ENCODE data around the gene GBE1. TPM values are rescaled to one million over a fixed set of nuclear protein-coding genes. Genes with fewer than 3 reads are reported as not detected.

Gene GBE1
- polyA plus RNA-seq, 1 donor (not counting 4 experiments of a cell fraction or from before 2014, with no cell fraction given) = 30.2 TPM

DNA sequence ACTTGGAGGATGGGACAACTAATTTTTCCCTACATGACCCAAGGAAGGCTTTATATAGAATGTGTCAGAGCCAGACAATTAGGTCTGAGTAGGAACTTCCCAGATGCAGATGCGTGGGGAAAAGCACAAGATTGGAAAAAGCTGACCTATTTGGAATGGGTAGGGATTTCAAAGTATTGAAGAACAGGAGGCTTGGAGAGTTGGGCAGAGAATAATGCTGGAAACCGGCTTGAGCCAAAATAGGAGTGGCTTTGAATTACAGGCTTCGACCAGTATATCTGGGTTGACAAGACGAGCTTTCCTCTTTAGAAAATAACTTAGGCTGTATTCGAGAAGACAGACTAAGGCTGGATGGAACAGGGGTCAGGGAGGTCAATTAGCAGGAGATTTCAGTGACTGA is 181.1 kb downstream of the GBE1 start:
- Histone ChIP-seq H3K36me3 (ENCODE audit: control insufficient read depth in 2 of 2, extremely low read depth in 1 of 2, insufficient read depth in 2 of 2, low read length in 2 of 2) (peaks cover 0 to 1% of the 10 kb centered on the region in 2 experiments), H3K4me3 (ENCODE audit: control insufficient read depth in 2 of 3, extremely low read depth in 1 of 3, insufficient read depth in 2 of 3, low read depth in 1 of 3, low read length in 3 of 3) (no peak overlapping the region), H3K4me1 (ENCODE audit: control insufficient read depth, extremely low read depth, insufficient read depth, low read length) (no peaks in the 10 kb centered on the region), H2AFZ (ENCODE audit: control insufficient read depth, low read length) (no peak overlapping the region), H3K9me3 (ENCODE audit: control insufficient read depth, low read depth, low read length) (no peaks in the 10 kb centered on the region), H3K27me3 (ENCODE audit: control insufficient read depth, extremely low read depth, insufficient read depth, low read length) (no peaks in the 10 kb centered on the region), H3K9me1 (ENCODE audit: control insufficient read depth, extremely low read depth, insufficient read depth, low read length) (no peaks in the 10 kb centered on the region), H3K9ac (ENCODE audit: control insufficient read depth, extremely low read depth, insufficient read depth, low read length) (no peak overlapping the region), H4K20me1 (ENCODE audit: control insufficient read depth, extremely low read depth, insufficient read depth, low read length) (no peaks in the 10 kb centered on the region), H3K79me2 (ENCODE audit: control insufficient read depth, insufficient read depth, low read length) (no peaks in the 10 kb centered on the region), H3K4me2 (ENCODE audit: control insufficient read depth, extremely low read depth, insufficient read depth, low read depth, low read length) (no peak overlapping the region), H3K27ac (ENCODE audit: control insufficient read depth, insufficient read depth, low read length) (no peak overlapping the region)
- FAIRE-seq (no peak), DNase-seq (ENCODE audit: low read depth, low spot score) (no peak)
- TF ChIP-seq, protein P1, sequence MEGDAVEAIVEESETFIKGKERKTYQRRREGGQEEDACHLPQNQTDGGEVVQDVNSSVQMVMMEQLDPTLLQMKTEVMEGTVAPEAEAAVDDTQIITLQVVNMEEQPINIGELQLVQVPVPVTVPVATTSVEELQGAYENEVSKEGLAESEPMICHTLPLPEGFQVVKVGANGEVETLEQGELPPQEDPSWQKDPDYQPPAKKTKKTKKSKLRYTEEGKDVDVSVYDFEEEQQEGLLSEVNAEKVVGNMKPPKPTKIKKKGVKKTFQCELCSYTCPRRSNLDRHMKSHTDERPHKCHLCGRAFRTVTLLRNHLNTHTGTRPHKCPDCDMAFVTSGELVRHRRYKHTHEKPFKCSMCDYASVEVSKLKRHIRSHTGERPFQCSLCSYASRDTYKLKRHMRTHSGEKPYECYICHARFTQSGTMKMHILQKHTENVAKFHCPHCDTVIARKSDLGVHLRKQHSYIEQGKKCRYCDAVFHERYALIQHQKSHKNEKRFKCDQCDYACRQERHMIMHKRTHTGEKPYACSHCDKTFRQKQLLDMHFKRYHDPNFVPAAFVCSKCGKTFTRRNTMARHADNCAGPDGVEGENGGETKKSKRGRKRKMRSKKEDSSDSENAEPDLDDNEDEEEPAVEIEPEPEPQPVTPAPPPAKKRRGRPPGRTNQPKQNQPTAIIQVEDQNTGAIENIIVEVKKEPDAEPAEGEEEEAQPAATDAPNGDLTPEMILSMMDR (optimal IDR thresholded peaks at IDR 0.05 in 1 of 3, IDR thresholded peaks at IDR 0.05 in 1 of 3, conservative IDR thresholded peaks at IDR 0.05 in 1 of 3; ENCODE audit: extremely low read depth in 1 of 3, insufficient read depth in 2 of 3, low read length in 3 of 3) = no peak
- no peak for TF ChIP-seq EZH2 (IDR thresholded peaks at IDR 0.05; ENCODE audit: low read length)
- dilution Hi-C loops (cut with MboI; ENCODE audit: extremely low pct_ligation_motif_present, low sequenced_read_pairs) = no loop called here

DNA sequence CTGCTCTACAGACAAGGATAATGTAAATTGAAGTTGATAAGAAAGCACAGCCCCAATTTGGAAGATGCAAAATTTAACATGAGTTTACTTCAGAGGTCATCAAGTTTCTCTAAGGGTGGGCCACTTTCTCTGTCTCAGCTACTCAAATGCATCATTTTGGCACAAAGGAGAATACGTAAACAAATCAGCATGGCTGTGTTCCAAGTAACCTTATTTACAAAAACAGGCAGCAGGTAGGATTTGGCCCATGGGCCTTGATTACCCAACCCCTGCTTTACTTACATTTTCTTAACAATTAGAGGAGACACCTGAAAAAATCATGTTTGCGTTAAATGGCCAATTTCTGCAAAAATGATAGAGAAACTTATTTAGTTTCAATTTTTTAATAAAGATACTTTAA is 181.7 kb downstream of the GBE1 start:
- Histone ChIP-seq H3K4me2 (ENCODE audit: control insufficient read depth, extremely low read depth, insufficient read depth, low read depth, low read length) (no peak overlapping the region), H3K4me3 (ENCODE audit: control insufficient read depth in 2 of 3, extremely low read depth in 1 of 3, insufficient read depth in 2 of 3, low read depth in 1 of 3, low read length in 3 of 3) (no peak overlapping the region), H3K9me3 (ENCODE audit: control insufficient read depth, low read depth, low read length) (no peaks in the 10 kb centered on the region), H3K27ac (ENCODE audit: control insufficient read depth, insufficient read depth, low read length) (no peak overlapping the region), H3K9ac (ENCODE audit: control insufficient read depth, extremely low read depth, insufficient read depth, low read length) (no peak overlapping the region), H3K36me3 (ENCODE audit: control insufficient read depth in 2 of 2, extremely low read depth in 1 of 2, insufficient read depth in 2 of 2, low read length in 2 of 2) (peaks cover 0 to 1% of the 10 kb centered on the region in 2 experiments), H2AFZ (ENCODE audit: control insufficient read depth, low read length) (no peak overlapping the region), H3K4me1 (ENCODE audit: control insufficient read depth, extremely low read depth, insufficient read depth, low read length) (no peaks in the 10 kb centered on the region), H3K27me3 (ENCODE audit: control insufficient read depth, extremely low read depth, insufficient read depth, low read length) (no peaks in the 10 kb centered on the region), H4K20me1 (ENCODE audit: control insufficient read depth, extremely low read depth, insufficient read depth, low read length) (no peaks in the 10 kb centered on the region), H3K79me2 (ENCODE audit: control insufficient read depth, insufficient read depth, low read length) (no peaks in the 10 kb centered on the region), H3K9me1 (ENCODE audit: control insufficient read depth, extremely low read depth, insufficient read depth, low read length) (no peaks in the 10 kb centered on the region)
- TF ChIP-seq EZH2 (IDR thresholded peaks at IDR 0.05; ENCODE audit: low read length) = no peak
- DNase-seq (ENCODE audit: low read depth, low spot score) (no peak), FAIRE-seq (no peak)
- dilution Hi-C loops (cut with MboI; ENCODE audit: extremely low pct_ligation_motif_present, low sequenced_read_pairs) = no loop called here

DNA sequence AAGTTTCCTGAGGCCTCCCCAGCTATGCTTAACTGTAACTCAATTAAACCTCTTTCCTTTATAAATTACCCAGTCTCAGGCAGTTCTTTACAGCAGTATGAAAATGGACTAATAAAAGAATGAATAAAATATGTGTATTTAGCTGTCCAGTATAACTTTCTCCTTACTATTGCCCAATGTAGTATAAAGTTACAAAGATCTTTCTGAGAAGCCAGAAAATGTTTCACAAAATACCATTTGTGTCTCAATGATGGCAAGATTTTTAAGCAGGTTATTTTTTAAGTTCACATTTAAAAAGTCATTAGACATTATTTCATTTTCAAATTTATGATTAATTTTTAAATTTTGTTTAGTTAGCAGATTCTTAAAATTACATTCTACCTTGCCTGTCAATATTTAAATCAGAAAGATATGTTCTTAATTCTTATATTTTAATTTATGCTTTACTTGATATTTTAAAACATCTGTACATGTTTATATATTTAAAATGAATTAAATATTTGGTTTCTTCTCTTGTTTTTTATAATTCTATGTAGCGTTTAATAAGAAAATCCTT is 189.2 kb downstream of the GBE1 start:
- Histone ChIP-seq H4K20me1 (ENCODE audit: control insufficient read depth, extremely low read depth, insufficient read depth, low read length) (no peaks in the 10 kb centered on the region), H3K36me3 (ENCODE audit: control insufficient read depth in 2 of 2, extremely low read depth in 1 of 2, insufficient read depth in 2 of 2, low read length in 2 of 2) (no peaks in the 10 kb centered on the region), H3K27ac (ENCODE audit: control insufficient read depth, insufficient read depth, low read length) (no peak overlapping the region), H3K4me2 (ENCODE audit: control insufficient read depth, extremely low read depth, insufficient read depth, low read depth, low read length) (no peak overlapping the region), H3K79me2 (ENCODE audit: control insufficient read depth, insufficient read depth, low read length) (no peaks in the 10 kb centered on the region), H3K4me3 (ENCODE audit: control insufficient read depth in 2 of 3, extremely low read depth in 1 of 3, insufficient read depth in 2 of 3, low read depth in 1 of 3, low read length in 3 of 3) (no peak overlapping the region), H3K9me3 (ENCODE audit: control insufficient read depth, low read depth, low read length) (no peaks in the 10 kb centered on the region), H2AFZ (ENCODE audit: control insufficient read depth, low read length) (no peak overlapping the region), H3K9ac (ENCODE audit: control insufficient read depth, extremely low read depth, insufficient read depth, low read length) (no peak overlapping the region), H3K9me1 (ENCODE audit: control insufficient read depth, extremely low read depth, insufficient read depth, low read length) (no peaks in the 10 kb centered on the region), H3K27me3 (ENCODE audit: control insufficient read depth, extremely low read depth, insufficient read depth, low read length) (no peaks in the 10 kb centered on the region), H3K4me1 (ENCODE audit: control insufficient read depth, extremely low read depth, insufficient read depth, low read length) (no peaks in the 10 kb centered on the region)
- TF ChIP-seq, protein P1 (optimal IDR thresholded peaks at IDR 0.05 in 1 of 3, IDR thresholded peaks at IDR 0.05 in 1 of 3, conservative IDR thresholded peaks at IDR 0.05 in 1 of 3; ENCODE audit: extremely low read depth in 1 of 3, insufficient read depth in 2 of 3, low read length in 3 of 3) = no peak
- TF ChIP-seq EZH2 (IDR thresholded peaks at IDR 0.05; ENCODE audit: low read length) = no peak
- dilution Hi-C loops (cut with MboI; ENCODE audit: extremely low pct_ligation_motif_present, low sequenced_read_pairs) = no loop called here
- no peak for DNase-seq (ENCODE audit: low read depth, low spot score)
- no peak for FAIRE-seq

Measured in keratinocyte (primary cell).